GM19455 (cell line): Measurements from ENCODE around the gene CYBA.
A peak's percentile ranks its signal among the peaks of the same experiment; 100 is the strongest.

Experiments
- ATAC-seq: cut with Tn5 transposase; IDR thresholded peaks from one replicate; pipeline ENCODE4 v1.9.1; 2021; ENCODE audit not compliant: unreplicated experiment

CYBA gene

DNA sequence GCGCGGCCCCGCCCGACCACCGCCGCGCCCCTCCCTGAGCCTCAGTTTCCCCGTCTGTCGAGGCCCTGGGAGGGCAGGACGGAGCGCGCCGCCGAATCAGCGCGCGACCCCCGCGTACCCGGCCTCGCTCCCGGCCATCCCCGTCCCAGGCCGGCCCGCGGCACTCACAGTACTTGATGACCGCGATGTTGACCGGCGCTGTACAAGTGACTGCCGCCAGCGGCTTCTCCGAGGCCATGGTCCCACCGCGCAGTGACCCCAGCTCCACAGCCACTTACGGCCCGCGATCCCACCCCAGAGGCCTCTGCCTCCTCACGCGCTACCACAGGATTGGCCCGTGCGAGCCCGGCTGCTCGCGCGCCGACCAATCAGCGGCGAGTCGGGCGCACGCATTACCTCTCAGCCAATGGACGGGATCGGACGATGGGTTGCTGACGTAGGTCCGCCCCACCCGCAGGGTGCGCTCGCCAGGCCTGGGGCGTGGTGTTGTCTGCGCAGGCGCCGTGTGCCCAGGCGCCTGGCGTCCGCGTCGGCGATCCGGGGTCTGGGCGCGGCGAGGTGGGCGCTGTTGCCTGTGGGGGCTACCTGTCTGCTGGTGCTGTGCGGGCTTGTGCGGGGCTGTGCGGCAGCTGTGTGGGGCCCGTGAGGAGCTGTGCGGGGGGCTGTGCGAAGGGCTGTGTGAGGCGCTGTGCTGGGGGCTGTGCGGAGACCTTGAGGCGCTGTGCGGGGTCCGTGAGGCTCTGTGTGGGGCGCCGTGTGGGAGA, 12.2 kb upstream of the CYBA start, which contains the start of gene MVD:
Gene MVD, minus strand, starts transcription at position 249 of the 764 bp plus-strand sequence. Its CDS starts 11 bp downstream, at position 238.
- ATAC-seq: peak; percentile 94

DNA sequence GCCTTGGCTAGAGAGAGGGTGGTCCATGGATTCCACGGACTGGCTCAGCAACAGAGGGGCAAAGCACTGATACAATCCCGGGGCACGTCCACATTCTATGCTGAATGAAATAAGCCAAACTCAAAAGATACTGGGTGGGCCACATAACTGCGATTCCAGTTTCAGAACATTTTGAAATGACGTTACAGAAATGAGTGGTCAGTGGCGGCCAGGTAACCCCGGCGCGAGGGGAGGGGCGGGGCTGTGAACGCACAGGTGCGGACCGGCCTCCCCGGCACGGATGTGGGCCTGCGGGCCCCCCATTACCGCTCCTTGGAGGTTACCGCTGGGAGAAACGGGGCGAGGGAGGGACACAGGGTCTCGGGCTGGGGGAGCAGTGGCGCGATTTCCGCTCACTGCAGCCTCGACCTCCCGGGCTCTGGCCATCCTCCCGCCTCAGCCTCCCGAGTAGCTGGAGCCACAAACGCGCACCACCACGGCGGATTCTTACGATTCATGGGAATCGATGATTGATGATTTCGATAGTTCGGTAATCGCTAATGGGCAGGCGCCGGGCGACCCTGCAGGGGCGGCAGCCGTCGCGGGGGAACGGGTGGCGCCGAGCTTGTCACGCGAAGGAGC, 11.5 kb upstream of the CYBA start:
- ATAC-seq: peak; percentile 6

DNA sequence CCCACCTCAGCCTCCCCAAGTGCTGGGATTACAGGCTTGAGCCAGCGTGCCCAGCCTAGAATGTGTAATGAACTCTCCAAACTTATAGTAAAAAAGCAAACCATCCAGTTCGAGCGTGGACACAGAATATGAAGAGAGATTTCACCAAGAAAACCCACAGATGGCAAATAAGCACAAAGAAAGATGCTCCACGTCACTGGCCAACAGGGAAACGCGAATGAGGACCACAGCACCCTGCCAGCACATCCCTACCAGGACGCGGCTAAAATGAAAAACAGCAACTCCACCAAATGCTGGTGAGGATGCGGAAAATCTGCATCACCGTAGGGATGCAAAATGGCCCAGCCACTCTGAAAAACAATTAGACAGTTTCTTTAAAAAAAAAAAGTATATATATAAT, 10.6 kb upstream of the CYBA start:
- ATAC-seq: no peak

DNA sequence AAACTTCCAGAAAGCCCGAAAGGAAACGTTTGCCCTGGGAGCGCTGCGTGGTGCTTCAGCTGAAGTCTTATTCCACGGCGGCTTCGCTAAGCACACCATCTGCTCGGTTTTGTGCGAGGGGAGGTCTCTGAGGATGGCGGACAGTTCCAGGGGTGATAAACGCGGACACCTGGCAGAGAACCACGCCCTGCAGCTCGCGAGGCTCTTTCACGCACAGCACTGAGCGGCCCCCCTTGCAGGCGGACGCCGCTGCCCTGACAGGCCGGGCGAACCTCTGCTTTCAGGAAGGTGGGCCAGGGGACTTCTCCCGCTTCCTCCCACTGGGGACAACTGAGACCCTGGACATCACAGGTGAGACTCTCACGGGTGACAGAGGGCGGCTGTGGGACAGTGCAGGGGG, 8.3 kb upstream of the CYBA start:
- ATAC-seq: no peak

DNA sequence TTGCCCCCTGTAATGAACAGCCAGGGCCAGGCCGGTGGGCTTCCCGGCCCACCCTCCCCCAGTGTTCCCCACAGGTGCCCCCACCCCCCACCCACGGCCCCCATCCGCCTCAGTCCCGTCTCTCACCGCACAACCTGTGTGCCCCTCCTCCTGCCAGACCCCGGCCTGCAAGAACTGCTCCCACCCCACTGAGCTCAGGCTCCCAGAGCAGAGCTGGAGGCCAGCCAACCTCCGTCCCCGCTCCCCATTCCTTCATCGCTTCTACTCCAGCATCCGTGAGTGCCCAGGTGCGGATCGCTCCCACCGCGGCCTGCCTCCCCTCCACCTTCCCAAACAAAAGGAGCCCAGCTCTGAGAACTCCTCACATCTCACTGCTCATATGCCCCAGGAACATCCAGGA, 7.9 kb upstream of the CYBA start:
- no peak for ATAC-seq

DNA sequence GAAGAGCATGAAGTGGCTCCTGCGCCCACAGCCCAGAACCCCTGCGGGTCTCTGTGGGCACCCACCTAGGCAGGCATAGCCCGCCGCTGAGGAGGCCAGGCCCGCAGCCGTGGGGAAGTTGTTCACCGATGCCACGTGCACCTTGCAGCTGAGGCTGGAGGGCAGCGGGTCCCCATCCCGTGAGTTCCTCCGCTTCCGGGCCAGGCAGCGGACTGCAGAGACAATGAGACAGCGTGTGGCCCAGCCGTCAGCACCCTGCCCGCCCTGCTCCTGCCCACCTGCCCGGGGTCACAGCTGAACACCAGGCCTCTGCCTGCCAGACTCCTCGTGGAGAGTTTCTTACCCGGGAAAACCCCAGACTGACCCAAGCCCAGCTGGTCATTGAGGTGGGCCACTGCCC, 6.5 kb upstream of the CYBA start:
- no peak for ATAC-seq

GRCh38 chr16:88656291-88656980, 5.6 kb upstream of the CYBA start:
- no peak for ATAC-seq

DNA sequence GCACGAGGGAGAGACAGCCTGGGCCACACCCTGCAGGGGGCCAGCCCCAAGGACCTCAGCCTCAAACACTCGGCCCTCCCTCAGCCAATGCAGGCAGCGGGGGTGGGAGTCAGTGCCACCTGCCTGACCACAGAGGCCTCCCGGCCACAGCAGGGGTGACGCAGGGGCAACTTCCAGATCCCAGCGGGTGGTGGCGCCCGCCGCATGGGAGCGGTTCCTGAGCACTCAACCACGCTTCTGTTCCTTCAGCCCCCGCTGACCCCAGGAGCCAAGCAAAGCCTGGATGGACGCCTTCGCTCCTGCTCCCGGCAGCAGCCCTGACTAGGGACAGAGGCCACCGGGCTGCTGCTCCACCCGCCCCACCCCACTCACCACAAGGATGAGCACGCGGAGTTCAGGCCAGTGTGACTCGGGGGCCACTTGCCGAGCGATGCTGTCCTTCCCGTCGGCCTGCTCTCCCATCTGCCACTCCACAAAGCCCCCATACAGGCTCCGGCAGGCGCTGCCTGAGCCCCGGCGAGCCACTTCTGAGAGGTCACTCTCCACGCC, 5.0 kb upstream of the CYBA start:
- ATAC-seq: no peak

GRCh38 chr16:88655053-88655732, 4.3 kb upstream of the CYBA start:
- no peak for ATAC-seq

GRCh38 chr16:88654363-88655052, 3.7 kb upstream of the CYBA start:
- ATAC-seq: no peak

- ATAC-seq: no peak
Measured at GRCh38 chr16:88653596-88654362, 2.9 kb upstream of the CYBA start.

DNA sequence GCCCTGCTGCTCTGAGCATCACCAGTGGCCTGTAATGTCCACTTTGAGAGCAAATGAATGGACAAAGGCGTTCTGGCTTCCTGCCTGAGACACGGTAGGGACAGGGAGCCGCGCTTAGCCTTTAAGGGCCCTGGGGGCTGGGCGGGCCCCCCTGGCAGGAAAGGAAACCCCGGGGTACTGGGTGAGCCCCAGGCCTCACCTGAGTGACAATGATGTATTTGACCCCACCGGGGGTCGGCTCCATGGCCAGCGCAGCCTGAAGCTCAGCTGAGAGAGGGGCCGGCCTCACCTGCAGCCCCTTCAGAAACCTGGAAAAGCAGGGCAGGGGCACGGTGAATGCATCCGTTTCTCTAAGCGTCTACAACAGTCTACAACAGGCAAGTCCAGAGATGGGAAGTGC, 2.2 kb upstream of the CYBA start:
- no peak for ATAC-seq

DNA sequence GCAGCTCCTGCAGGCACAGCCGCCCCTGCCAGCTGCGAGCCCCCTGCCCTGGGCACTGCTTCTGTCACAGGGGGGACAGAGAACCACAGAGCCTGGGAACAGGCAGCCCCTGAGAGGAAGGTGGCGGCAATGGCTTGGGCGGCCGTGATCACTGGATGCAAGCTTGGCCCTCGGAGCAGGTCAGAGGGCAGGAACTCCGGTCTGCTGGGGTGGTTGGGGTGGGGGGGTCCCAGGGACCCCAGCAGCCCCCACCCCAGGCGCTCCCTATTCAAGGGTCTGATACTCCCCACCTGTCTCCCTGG, 1.9 kb upstream of the CYBA start:
- no peak for ATAC-seq

DNA sequence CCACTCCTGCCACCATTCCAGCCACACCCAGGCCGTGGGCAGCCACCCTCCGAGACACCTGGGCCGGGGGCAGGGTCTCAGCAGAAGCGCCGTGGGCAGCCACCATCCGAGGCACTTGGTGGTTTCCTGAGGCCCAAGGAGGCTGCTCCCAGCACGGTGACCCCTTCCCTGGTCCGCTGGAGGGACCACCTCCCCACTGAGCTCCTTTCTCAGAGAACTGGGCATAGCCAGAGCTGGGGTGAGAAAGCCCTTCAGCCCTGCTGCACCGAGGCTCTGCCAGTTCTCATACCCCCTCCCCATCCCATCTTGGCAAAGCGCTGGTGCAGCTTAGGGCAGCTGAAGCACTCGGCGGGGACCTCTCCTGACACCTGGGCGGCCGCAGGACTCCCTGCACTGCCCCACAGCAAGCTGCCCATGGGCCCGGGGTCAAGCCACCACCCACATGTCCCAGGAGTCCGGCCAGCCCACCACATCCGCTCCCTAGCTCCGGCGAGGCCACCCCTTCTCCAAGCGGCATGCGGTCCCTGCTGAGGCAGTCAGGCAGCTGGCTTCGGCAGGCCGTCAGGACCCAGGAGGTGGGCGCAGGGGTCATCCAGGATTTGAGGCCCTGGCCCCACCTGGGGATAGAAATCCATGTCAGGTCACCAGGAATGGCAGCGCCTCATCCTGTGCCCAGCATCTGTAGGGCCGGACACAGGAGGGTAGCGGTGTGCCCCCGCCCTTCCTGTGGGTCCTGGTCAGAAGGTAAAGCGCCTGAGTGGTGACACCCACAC, 1.3 kb upstream of the CYBA start:
- no peak for ATAC-seq

GRCh38 chr16:88651276-88651988, 579 bp upstream of the CYBA start:
- peak; percentile 73 for ATAC-seq

DNA sequence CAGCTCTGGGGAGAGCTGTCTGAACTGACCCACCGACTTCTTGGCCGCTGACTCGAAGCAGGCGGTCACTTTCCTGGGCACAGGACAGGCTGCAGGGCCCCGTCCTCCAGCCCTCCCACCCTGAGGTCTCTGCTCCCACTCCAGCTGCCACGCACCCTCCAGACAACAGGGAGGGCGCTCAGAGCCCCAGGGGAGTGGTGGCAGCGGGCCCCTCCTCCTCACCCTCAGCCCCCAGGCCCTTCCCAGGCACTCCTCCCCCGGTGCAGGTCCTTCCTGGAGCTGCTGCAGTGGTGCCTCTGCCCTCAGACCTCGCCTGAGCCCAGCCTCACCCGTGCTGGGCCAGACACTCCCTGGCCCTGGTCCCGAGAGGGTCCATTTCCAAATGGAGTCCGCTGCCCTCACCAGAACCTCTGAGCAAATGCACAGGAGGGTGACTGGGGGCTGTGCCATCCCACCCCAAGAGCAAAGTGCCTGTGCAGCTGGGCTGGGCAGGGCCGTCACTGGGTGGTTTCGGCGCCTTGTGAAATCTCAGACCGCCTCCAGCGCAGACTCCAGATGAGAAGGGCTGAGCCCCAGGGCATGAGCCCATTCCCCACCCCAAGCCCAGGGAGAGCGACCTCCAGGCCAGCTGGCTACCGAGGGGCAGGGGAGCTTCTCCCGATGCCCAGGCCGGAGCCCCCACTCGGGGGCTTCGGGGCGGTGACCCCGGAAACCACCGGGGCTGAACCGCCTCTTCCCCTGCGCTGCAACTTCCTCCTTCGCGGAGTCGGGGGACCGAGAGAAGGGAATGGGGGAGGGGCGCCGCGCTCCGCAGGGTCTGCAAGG, 717 bp downstream of the CYBA start:
- ATAC-seq: peak; percentile 23

GRCh38 chr16:88649195-88649923, 1.5 kb downstream of the CYBA start:
- ATAC-seq: no peak
